Endothelial cell of umbilical vein (primary cell): ENCODE measurements around the gene HPCAL4.

Experiments
- EZH2 ChIP-seq: IDR thresholded peaks from 2 replicates; pipeline ENCODE4 v1.6.1; 2012; ENCODE audit warnings: borderline replicate concordance, low read depth, mild to moderate bottlenecking, moderate library complexity, low read length, inconsistent platforms; ENCODE audit not compliant: severe bottlenecking
- POLR2A ChIP-seq: IDR thresholded peaks from 2 replicates; pipeline ENCODE4 v1.6.1; 2012; ENCODE audit warnings: low read depth, mild to moderate bottlenecking, control low read depth, low read length
- TF ChIP-seq, protein P1 (sequence below), 2 donors: IDR thresholded peaks; 1 replicate in 1 of 2; 2 replicates in 1 of 2; pipeline ENCODE4 v1.5.1; 2011; ENCODE audit warnings: low read length in 2 of 2, mild to moderate bottlenecking in 2 of 2, moderate library complexity in 2 of 2, control low read depth in 1 of 2, inconsistent platforms in 1 of 2, low read depth in 1 of 2; ENCODE audit not compliant: insufficient read depth in 1 of 2; ENCODE audit errors: extremely low read depth in 1 of 2
- TF ChIP-seq, protein P2 (sequence below): IDR thresholded peaks from 2 replicates; pipeline ENCODE4 v1.6.1; 2011; ENCODE audit not compliant: insufficient read depth, insufficient read length

DNA sequence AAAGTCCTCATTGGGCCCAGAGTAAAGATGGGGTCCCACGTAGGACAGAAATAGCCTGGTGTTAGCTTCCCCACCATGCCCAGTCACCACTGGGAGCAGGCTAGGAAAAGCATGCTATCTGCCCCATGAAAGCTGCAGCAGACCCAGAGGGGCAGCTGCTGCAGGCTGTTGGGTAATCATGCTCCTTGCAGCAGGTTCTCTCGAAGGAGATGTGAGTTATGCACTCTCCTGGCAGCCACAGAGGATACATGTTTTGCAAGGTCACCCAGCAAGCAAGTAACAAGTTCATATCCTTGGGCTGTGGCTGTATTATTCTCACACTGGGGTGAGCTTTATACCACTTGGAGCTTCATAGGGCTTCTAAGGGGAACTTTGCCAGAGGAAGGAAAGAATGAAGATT lies 42.7 kb downstream of the HPCAL4 start:
- TF ChIP-seq, protein P1, sequence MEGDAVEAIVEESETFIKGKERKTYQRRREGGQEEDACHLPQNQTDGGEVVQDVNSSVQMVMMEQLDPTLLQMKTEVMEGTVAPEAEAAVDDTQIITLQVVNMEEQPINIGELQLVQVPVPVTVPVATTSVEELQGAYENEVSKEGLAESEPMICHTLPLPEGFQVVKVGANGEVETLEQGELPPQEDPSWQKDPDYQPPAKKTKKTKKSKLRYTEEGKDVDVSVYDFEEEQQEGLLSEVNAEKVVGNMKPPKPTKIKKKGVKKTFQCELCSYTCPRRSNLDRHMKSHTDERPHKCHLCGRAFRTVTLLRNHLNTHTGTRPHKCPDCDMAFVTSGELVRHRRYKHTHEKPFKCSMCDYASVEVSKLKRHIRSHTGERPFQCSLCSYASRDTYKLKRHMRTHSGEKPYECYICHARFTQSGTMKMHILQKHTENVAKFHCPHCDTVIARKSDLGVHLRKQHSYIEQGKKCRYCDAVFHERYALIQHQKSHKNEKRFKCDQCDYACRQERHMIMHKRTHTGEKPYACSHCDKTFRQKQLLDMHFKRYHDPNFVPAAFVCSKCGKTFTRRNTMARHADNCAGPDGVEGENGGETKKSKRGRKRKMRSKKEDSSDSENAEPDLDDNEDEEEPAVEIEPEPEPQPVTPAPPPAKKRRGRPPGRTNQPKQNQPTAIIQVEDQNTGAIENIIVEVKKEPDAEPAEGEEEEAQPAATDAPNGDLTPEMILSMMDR (IDR thresholded peaks at IDR 0.05; ENCODE audit: extremely low read depth in 1 of 2, insufficient read depth in 1 of 2, low read depth in 1 of 2, low read length in 2 of 2): no peak
- no peak for TF ChIP-seq POLR2A
- TF ChIP-seq, protein P2, sequence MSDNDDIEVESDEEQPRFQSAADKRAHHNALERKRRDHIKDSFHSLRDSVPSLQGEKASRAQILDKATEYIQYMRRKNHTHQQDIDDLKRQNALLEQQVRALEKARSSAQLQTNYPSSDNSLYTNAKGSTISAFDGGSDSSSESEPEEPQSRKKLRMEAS: no peak
- no peak for TF ChIP-seq EZH2
